HTR-8/SVneo (cell line): ENCODE measurements around the gene ADK.
A peak's percentile ranks its signal among the peaks of the same experiment; 100 is the strongest.
"Not testable (repeated sequence)": the region's sequence is repeated elsewhere in the genome, so short reads cannot be mapped to it uniquely, and the experiment has no call there.

Source experiments
- DNase-seq: peaks from one replicate; pipeline ENCODE4 v3.0.0; 2011; ENCODE audit warnings: low spot score, mixed read lengths; ENCODE audit not compliant: insufficient read length
- FAIRE-seq: peaks from 2 replicates; lab custom pipeline; 2011; peaks lifted over from hg19 to GRCh38; lab: Jason Lieb, UNC

ADK gene

GRCh38 chr10:74177140-74177677 lies 26.2 kb downstream of the ADK start:
- DNase-seq: peak; percentile 45
- peak; percentile 4 for FAIRE-seq

- FAIRE-seq: no peak
- DNase-seq: no peak
Measured at GRCh38 chr10:74178042-74178791, 27.2 kb downstream of the ADK start.

- no peak for DNase-seq
- no peak for FAIRE-seq
Measured at GRCh38 chr10:74179111-74179710, 28.2 kb downstream of the ADK start.

- DNase-seq (no peak), FAIRE-seq (no peak)
Measured at GRCh38 chr10:74186678-74187077, 35.7 kb downstream of the ADK start.

GRCh38 chr10:74187237-74187636 lies 36.2 kb downstream of the ADK start:
- FAIRE-seq (no peak), DNase-seq (no peak)

GRCh38 chr10:74188617-74189016 lies 37.6 kb downstream of the ADK start:
- not testable (repeated sequence) for DNase-seq, FAIRE-seq

- FAIRE-seq (peak; percentile 63), DNase-seq (peak; percentile 50)
Measured at GRCh38 chr10:74189999-74190421, 39.0 kb downstream of the ADK start.

GRCh38 chr10:74190494-74190893 lies 39.5 kb downstream of the ADK start:
- DNase-seq (no peak), FAIRE-seq (no peak)

- no peak for FAIRE-seq
- DNase-seq: no peak
Measured at GRCh38 chr10:74194545-74194944, 43.5 kb downstream of the ADK start.

GRCh38 chr10:74194999-74195398 lies 44.0 kb downstream of the ADK start:
- DNase-seq (no peak), FAIRE-seq (no peak)

- DNase-seq (no peak), FAIRE-seq (no peak)
Measured at GRCh38 chr10:74199315-74199714, 48.3 kb downstream of the ADK start.

- no peak for DNase-seq
- no peak for FAIRE-seq
Measured at GRCh38 chr10:74202356-74202755, 51.3 kb downstream of the ADK start.

- no peak for DNase-seq
- FAIRE-seq: no peak
Measured at GRCh38 chr10:74206746-74207145, 55.7 kb downstream of the ADK start.

GRCh38 chr10:74207691-74208480 lies 56.9 kb downstream of the ADK start:
- FAIRE-seq: no peak
- DNase-seq: no peak

- FAIRE-seq: no peak
- DNase-seq: no peak
Measured at GRCh38 chr10:74208997-74209396, 58.0 kb downstream of the ADK start.

- FAIRE-seq: no peak
- DNase-seq: no peak
Measured at GRCh38 chr10:74213019-74213418, 62.0 kb downstream of the ADK start.

- FAIRE-seq (no peak), DNase-seq (peak; percentile 35)
Measured at GRCh38 chr10:74213571-74214162, 62.6 kb downstream of the ADK start.

- not testable (repeated sequence) for DNase-seq, FAIRE-seq
Measured at GRCh38 chr10:74217110-74217509, 66.1 kb downstream of the ADK start.

- DNase-seq, FAIRE-seq: not testable (repeated sequence)
Measured at GRCh38 chr10:74222467-74222866, 71.4 kb downstream of the ADK start.

- FAIRE-seq: no peak
Measured at GRCh38 chr10:74223755-74224529, 72.9 kb downstream of the ADK start.

More at GRCh38 chr10:74223755-74224529, 72.9 kb downstream of the ADK start:
- DNase-seq: peak; percentile 44
